Liver (tissue), 9 donors: ENCODE data around the gene IL7R. TPM values are rescaled to one million over a fixed set of nuclear protein-coding genes. Genes with fewer than 3 reads are reported as not detected.

Experiments used
- DNase-seq: peaks from one replicate; pipeline ENCODE4 v3.0.0-alpha.2; 2017; ENCODE audit warnings: low spot score
- H3K27ac ChIP-seq, 2 donors: one replicate each; pipeline ENCODE4 v1.7.0; 2013; ENCODE audit warnings: inconsistent platforms in 2 of 2, low read length in 2 of 2, control low read depth in 1 of 2, low read depth in 1 of 2, mild to moderate bottlenecking in 1 of 2
- H3K27me3 ChIP-seq, 4 donors: one replicate each; pipeline versions ENCODE4 v1.6.1 to v1.7.0; 2013; ENCODE audit warnings: low read length in 3 of 4, inconsistent platforms in 1 of 4, mild to moderate bottlenecking in 1 of 4, moderate library complexity in 1 of 4; ENCODE audit not compliant: control insufficient read depth in 4 of 4, insufficient read depth in 4 of 4
- H3K36me3 ChIP-seq, 4 donors: one replicate each; pipeline versions ENCODE4 v1.6.1 to v1.7.0; 2013; ENCODE audit warnings: low read length in 3 of 4, mild to moderate bottlenecking in 3 of 4, low read depth in 1 of 4, moderate library complexity in 1 of 4; ENCODE audit not compliant: control insufficient read depth in 4 of 4, insufficient read depth in 3 of 4
- H3K4me1 ChIP-seq, 4 donors: one replicate each; pipeline versions ENCODE4 v1.6.1 to v1.7.0; 2013; ENCODE audit warnings: low read length in 3 of 4, mild to moderate bottlenecking in 3 of 4, moderate library complexity in 1 of 4; ENCODE audit not compliant: control insufficient read depth in 4 of 4, insufficient read depth in 4 of 4
- H3K4me3 ChIP-seq, 3 donors: one replicate each; pipeline versions ENCODE4 v1.6.1 to v1.7.0; 2013; ENCODE audit warnings: low read length in 3 of 3, control low read depth in 1 of 3, low read depth in 1 of 3, mild to moderate bottlenecking in 1 of 3
- H3K9ac ChIP-seq, 2 donors: one replicate each; pipeline ENCODE4 v1.7.0; 2013; ENCODE audit warnings: low read length in 2 of 2, mild to moderate bottlenecking in 2 of 2, moderate library complexity in 2 of 2, control low read depth in 1 of 2, low read depth in 1 of 2
- H3K9me3 ChIP-seq, 4 donors: one replicate each; pipeline versions ENCODE4 v1.6.1 to v1.7.0; 2013; ENCODE audit warnings: low read length in 3 of 4; ENCODE audit not compliant: control insufficient read depth in 4 of 4
- CTCF ChIP-seq: fragments of 150-350 bp; IDR thresholded peaks from 2 replicates; pipeline ENCODE4 v1.5.1; 2017; ENCODE audit warnings: improper control_type of control experiment, low read depth, low read length; ENCODE audit not compliant: missing input control
- EGR1 ChIP-seq, 2 donors: IDR thresholded peaks; 2 replicates each; pipeline ENCODE4 v1.6.1; 2016 to 2018; ENCODE audit warnings: antibody characterized with exemption in 2 of 2, low read depth in 2 of 2
- FOXA1 ChIP-seq: IDR thresholded peaks from 2 replicates; pipeline ENCODE4 v1.6.1; 2016; ENCODE audit warnings: antibody characterized with exemption
- FOXA2 ChIP-seq: IDR thresholded peaks from 2 replicates; pipeline ENCODE4 v1.6.1; 2016; ENCODE audit warnings: antibody characterized with exemption
- GABPA ChIP-seq, 2 donors: IDR thresholded peaks in 1 of 2; conservative IDR thresholded peaks in 1 of 2; 2 replicates each; pipeline ENCODE4 v1.6.1; 2016; ENCODE audit warnings: antibody characterized with exemption in 2 of 2, mild to moderate bottlenecking in 1 of 2, moderate library complexity in 1 of 2
- HNF4A ChIP-seq, 2 donors: conservative IDR thresholded peaks; 2 replicates each; pipeline ENCODE4 v1.6.1; 2016; ENCODE audit warnings: antibody characterized with exemption in 2 of 2, mild to moderate bottlenecking in 2 of 2
- HNF4G ChIP-seq: IDR thresholded peaks from 2 replicates; pipeline ENCODE4 v1.6.1; 2016; ENCODE audit warnings: antibody characterized with exemption
- JUND ChIP-seq, 2 donors: IDR thresholded peaks; 2 replicates each; pipeline ENCODE4 v1.6.1; 2016; ENCODE audit warnings: antibody characterized with exemption in 2 of 2
- NR2F2 ChIP-seq: IDR thresholded peaks from 2 replicates; pipeline ENCODE4 v1.6.1; 2016; ENCODE audit warnings: antibody characterized with exemption
- RAD21 ChIP-seq, 2 donors: IDR thresholded peaks; 2 replicates each; pipeline ENCODE4 v1.6.1; 2016; ENCODE audit warnings: antibody characterized with exemption in 2 of 2, mild to moderate bottlenecking in 2 of 2
- RXRA ChIP-seq, 2 donors: IDR thresholded peaks; 2 replicates each; pipeline ENCODE4 v1.6.1; 2017 to 2018; ENCODE audit warnings: antibody characterized with exemption in 2 of 2, mild to moderate bottlenecking in 1 of 2
- SP1 ChIP-seq: IDR thresholded peaks from 2 replicates; pipeline ENCODE4 v1.6.1; 2018; ENCODE audit warnings: antibody characterized with exemption, mild to moderate bottlenecking
- TAF1 ChIP-seq: conservative IDR thresholded peaks from 2 replicates; pipeline ENCODE4 v1.6.1; 2016; ENCODE audit warnings: antibody characterized with exemption, mild to moderate bottlenecking
- YY1 ChIP-seq: IDR thresholded peaks from 2 replicates; pipeline ENCODE4 v1.6.1; 2016; ENCODE audit warnings: antibody characterized with exemption, mild to moderate bottlenecking
- ZBTB33 ChIP-seq: IDR thresholded peaks from 2 replicates; pipeline ENCODE4 v1.6.1; 2016; ENCODE audit warnings: antibody characterized with exemption
- WGBS: extraction: QIAGEN DNeasy Blood & Tissue Kit; methylation state at CpG from one replicate; pipeline ENCODE4 v1.1.7; 2013; 5-methylcytosine and 5-hydroxymethylcytosine counted together
- polyA plus RNA-seq, 2 donors: library from polyadenylated mRNA; stranded (reverse) in 1 of 2; unstranded in 1 of 2; fragments of 200-250 nt in 1 of 2; fragments of >200 nt in 1 of 2; fragmentation: Nextera tagmentation in 1 of 2; extraction: Ambion mirVana in 1 of 2; gene quantifications; one replicate each; pipeline versions ENCODE4 v1.2.1 to v1.2.3, GENCODE V29; 2013 to 2015
- total RNA-seq, 2 donors: library from RNA; depleted of rRNA; stranded (reverse); fragments of >200 nt; gene quantifications; one replicate each; pipeline ENCODE4 v1.2.3, GENCODE V29; 2014
- TF ChIP-seq, protein P1 (sequence below): IDR thresholded peaks from 2 replicates; pipeline ENCODE4 v1.6.1; 2016; ENCODE audit warnings: antibody characterized with exemption
- TF ChIP-seq, protein P2 (sequence below): IDR thresholded peaks from 2 replicates; pipeline ENCODE4 v1.6.1; 2016; ENCODE audit warnings: antibody characterized with exemption
- TF ChIP-seq, protein P3 (sequence below): IDR thresholded peaks from 2 replicates; pipeline ENCODE4 v1.6.1; 2016; ENCODE audit warnings: antibody characterized with exemption, mild to moderate bottlenecking
- donor health status: healthy.
- donor health status: healthy.
- donor health status: healthy.
- donor health status: healthy.
- donor health status: healthy.

The IL7R gene
- total and polyA plus RNA-seq, 4 donors: 1.0 to 5.4 (median 2.4) TPM

DNA sequence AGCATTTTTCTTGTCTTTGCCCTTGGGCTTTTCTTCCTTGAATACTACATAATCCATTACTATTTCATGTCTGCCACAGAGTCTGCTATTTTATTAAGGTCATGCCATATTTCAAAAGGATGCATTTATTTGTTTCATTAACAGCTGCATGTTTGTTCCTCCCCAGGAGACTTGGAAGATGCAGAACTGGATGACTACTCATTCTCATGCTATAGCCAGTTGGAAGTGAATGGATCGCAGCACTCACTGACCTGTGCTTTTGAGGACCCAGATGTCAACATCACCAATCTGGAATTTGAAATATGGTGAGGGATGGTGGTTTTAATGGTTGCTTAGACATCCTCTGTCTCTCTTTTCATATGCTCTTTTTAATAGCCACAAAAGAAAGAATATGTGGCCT lies 4.0 kb downstream of the IL7R start:
- TF ChIP-seq SP1: no peak
- no peak for TF ChIP-seq FOXA1
- no peak for TF ChIP-seq EGR1 (IDR thresholded peaks at IDR 0.05; ENCODE audit: low read depth in 2 of 2)
- no peak for TF ChIP-seq HNF4A (conservative IDR thresholded peaks at IDR 0.05)
- no peak for TF ChIP-seq HNF4G
- no peak overlapping the region for H3K4me3 ChIP-seq

GRCh38 chr5:35861718-35862117 lies 5.0 kb downstream of the IL7R start:
- Histone ChIP-seq H3K36me3 (no peaks in the 10 kb centered on the region), H3K27ac (no peak overlapping the region), H3K9ac (no peak overlapping the region), H3K4me1 (no peaks in the 10 kb centered on the region), H3K9me3 (peaks cover 0 to 3% (median 0%) of the 10 kb centered on the region in 4 donors), H3K27me3 (no peaks in the 10 kb centered on the region), H3K4me3 (no peak overlapping the region)
- no peak for DNase-seq
- TF ChIP-seq, protein P1, sequence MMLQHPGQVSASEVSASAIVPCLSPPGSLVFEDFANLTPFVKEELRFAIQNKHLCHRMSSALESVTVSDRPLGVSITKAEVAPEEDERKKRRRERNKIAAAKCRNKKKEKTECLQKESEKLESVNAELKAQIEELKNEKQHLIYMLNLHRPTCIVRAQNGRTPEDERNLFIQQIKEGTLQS: no peak
- TF ChIP-seq FOXA1: no peak
- TF ChIP-seq TAF1: no peak
- no peak for TF ChIP-seq YY1
- TF ChIP-seq JUND (IDR thresholded peaks at IDR 0.05): no peak
- no peak for TF ChIP-seq HNF4A (conservative IDR thresholded peaks at IDR 0.05)
- TF ChIP-seq GABPA (IDR thresholded peaks at IDR 0.05 in 1 of 2, conservative IDR thresholded peaks at IDR 0.05 in 1 of 2): no peak
- TF ChIP-seq, protein P2, sequence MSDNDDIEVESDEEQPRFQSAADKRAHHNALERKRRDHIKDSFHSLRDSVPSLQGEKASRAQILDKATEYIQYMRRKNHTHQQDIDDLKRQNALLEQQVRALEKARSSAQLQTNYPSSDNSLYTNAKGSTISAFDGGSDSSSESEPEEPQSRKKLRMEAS: no peak
- TF ChIP-seq NR2F2: no peak
- WGBS: 79% methylated on average over 1 of the region's 1 CpG

More for the DNA sequence above, 4.0 kb downstream of the IL7R start:
- Histone ChIP-seq H3K27ac (no peak overlapping the region), H3K4me1 (no peaks in the 10 kb centered on the region), H3K9me3 (peaks cover 0 to 3% (median 0%) of the 10 kb centered on the region in 4 donors), H3K27me3 (no peaks in the 10 kb centered on the region), H3K36me3 (no peaks in the 10 kb centered on the region), H3K9ac (no peak overlapping the region)
- 97% methylated on average over 1 of the region's 1 CpG for WGBS
- no peak for DNase-seq

DNA sequence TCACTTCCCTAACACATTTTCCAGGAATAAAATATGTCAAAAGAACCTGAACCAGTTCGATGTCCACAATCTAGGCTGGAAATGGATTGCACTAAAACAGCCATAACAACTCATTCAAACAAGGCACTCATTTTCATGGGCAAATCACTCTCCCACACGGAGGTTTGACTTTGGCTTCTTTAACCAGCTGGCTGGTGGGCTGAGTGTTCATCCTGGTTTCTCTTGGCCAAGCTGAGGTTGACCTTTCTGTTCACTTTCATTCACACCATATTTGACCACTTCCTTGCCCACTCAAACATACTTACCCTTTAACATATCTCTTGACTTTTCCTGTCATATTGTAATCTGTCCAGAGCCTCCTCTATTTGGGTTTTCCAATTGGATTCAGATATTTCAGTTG lies 5.4 kb downstream of the IL7R start:
- Histone ChIP-seq H3K4me3 (no peak overlapping the region), H3K9me3 (peaks cover 0 to 3% (median 0%) of the 10 kb centered on the region in 4 donors), H3K27me3 (no peaks in the 10 kb centered on the region), H3K9ac (no peak overlapping the region), H3K27ac (no peak overlapping the region), H3K4me1 (no peaks in the 10 kb centered on the region), H3K36me3 (no peaks in the 10 kb centered on the region)
- TF ChIP-seq CTCF: no peak
- TF ChIP-seq RAD21 (IDR thresholded peaks at IDR 0.05): no peak
- TF ChIP-seq, protein P1: no peak
- no peak for TF ChIP-seq EGR1 (IDR thresholded peaks at IDR 0.05; ENCODE audit: low read depth in 2 of 2)
- TF ChIP-seq FOXA1: no peak
- TF ChIP-seq SP1: no peak
- no peak for TF ChIP-seq JUND (IDR thresholded peaks at IDR 0.05)
- no peak for TF ChIP-seq GABPA (IDR thresholded peaks at IDR 0.05 in 1 of 2, conservative IDR thresholded peaks at IDR 0.05 in 1 of 2)
- TF ChIP-seq, protein P3, sequence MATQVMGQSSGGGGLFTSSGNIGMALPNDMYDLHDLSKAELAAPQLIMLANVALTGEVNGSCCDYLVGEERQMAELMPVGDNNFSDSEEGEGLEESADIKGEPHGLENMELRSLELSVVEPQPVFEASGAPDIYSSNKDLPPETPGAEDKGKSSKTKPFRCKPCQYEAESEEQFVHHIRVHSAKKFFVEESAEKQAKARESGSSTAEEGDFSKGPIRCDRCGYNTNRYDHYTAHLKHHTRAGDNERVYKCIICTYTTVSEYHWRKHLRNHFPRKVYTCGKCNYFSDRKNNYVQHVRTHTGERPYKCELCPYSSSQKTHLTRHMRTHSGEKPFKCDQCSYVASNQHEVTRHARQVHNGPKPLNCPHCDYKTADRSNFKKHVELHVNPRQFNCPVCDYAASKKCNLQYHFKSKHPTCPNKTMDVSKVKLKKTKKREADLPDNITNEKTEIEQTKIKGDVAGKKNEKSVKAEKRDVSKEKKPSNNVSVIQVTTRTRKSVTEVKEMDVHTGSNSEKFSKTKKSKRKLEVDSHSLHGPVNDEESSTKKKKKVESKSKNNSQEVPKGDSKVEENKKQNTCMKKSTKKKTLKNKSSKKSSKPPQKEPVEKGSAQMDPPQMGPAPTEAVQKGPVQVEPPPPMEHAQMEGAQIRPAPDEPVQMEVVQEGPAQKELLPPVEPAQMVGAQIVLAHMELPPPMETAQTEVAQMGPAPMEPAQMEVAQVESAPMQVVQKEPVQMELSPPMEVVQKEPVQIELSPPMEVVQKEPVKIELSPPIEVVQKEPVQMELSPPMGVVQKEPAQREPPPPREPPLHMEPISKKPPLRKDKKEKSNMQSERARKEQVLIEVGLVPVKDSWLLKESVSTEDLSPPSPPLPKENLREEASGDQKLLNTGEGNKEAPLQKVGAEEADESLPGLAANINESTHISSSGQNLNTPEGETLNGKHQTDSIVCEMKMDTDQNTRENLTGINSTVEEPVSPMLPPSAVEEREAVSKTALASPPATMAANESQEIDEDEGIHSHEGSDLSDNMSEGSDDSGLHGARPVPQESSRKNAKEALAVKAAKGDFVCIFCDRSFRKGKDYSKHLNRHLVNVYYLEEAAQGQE: no peak
- no peak for TF ChIP-seq RXRA (IDR thresholded peaks at IDR 0.05)
- TF ChIP-seq ZBTB33: no peak
- TF ChIP-seq TAF1: no peak
- TF ChIP-seq HNF4G: no peak
- TF ChIP-seq FOXA2: no peak
- no peak for DNase-seq
- WGBS: 74% methylated on average over 2 of the region's 2 CpGs
